LNCAP (cell line): ENCODE data around the gene IFI27L1.

ENCODE experiments used
- CTCF ChIP-seq: fragments of 450-650 bp; IDR thresholded peaks from 2 replicates; pipeline ENCODE4 v1.5.1; 2017; ENCODE audit warnings: mild to moderate bottlenecking

Gene IFI27L1

GRCh38 chr14:94077823-94078222 lies 3.3 kb upstream of the IFI27L1 start:
- TF ChIP-seq CTCF: no peak

- TF ChIP-seq CTCF: no peak
These were observed 1.1 kb upstream of the IFI27L1 start for GRCh38 chr14:94079891-94080620.

- TF ChIP-seq CTCF: no peak
These were observed 293 bp downstream of the IFI27L1 start for GRCh38 chr14:94081386-94081820.

GRCh38 chr14:94087891-94088290 lies 6.8 kb downstream of the IFI27L1 start:
- TF ChIP-seq CTCF: no peak

- no peak for TF ChIP-seq CTCF
These were observed 7.4 kb downstream of the IFI27L1 start for GRCh38 chr14:94088516-94088915.

GRCh38 chr14:94089479-94089878 lies 8.4 kb downstream of the IFI27L1 start:
- no peak for TF ChIP-seq CTCF

- no peak for TF ChIP-seq CTCF
These were observed 12.3 kb downstream of the IFI27L1 start for GRCh38 chr14:94093418-94093817.

- no peak for TF ChIP-seq CTCF
These were observed 16.0 kb downstream of the IFI27L1 start for GRCh38 chr14:94097091-94097490.
